ENCODE data around the gene ARPC4.

ARPC4 gene

DNA sequence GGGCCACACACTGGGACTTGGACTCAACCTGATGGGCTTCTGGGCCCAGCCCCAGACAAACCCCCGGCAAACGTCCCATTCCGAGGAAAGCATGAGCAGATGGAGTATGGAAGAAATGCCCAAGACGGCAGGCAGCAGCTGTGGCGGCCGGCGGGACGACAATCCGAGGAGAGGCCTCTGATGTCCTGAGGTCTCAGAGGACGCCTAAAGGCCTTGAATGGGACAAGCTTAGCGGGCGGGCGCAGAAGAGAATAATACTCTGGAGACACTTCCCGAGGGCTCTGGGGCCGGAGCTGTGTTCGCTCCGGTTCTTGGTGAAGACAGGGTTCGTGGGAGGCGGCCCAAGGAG, 43.6 kb upstream of the ARPC4 start:
- DNase-seq (ENCODE audit: low read depth) = no peak
- H3K4me3 ChIP-seq (ENCODE audit: low read depth, low read length) = peak overlapping the region; percentile 60
- TF ChIP-seq, protein P1, sequence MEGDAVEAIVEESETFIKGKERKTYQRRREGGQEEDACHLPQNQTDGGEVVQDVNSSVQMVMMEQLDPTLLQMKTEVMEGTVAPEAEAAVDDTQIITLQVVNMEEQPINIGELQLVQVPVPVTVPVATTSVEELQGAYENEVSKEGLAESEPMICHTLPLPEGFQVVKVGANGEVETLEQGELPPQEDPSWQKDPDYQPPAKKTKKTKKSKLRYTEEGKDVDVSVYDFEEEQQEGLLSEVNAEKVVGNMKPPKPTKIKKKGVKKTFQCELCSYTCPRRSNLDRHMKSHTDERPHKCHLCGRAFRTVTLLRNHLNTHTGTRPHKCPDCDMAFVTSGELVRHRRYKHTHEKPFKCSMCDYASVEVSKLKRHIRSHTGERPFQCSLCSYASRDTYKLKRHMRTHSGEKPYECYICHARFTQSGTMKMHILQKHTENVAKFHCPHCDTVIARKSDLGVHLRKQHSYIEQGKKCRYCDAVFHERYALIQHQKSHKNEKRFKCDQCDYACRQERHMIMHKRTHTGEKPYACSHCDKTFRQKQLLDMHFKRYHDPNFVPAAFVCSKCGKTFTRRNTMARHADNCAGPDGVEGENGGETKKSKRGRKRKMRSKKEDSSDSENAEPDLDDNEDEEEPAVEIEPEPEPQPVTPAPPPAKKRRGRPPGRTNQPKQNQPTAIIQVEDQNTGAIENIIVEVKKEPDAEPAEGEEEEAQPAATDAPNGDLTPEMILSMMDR (conservative IDR thresholded peaks at IDR 0.05; ENCODE audit: low read depth, low read length) = no peak

GRCh38 chr3:9749645-9750555, 43.0 kb upstream of the ARPC4 start, which contains the start of gene OGG1:
OGG1 (plus strand) TSS chr3:9749952; CDS start chr3:9750287, 335 bp downstream.
- TF ChIP-seq, protein P1 (conservative IDR thresholded peaks at IDR 0.05; ENCODE audit: low read depth, low read length) = no peak
- peak within 1 kb of the TSS; percentile 84 for H3K4me3 ChIP-seq (ENCODE audit: low read depth, low read length)
- peak; percentile 99 for DNase-seq (ENCODE audit: low read depth)

GRCh38 chr3:9750556-9751411, 42.1 kb upstream of the ARPC4 start:
- TF ChIP-seq, protein P1 (conservative IDR thresholded peaks at IDR 0.05; ENCODE audit: low read depth, low read length) = no peak
- peak; percentile 52 for DNase-seq (ENCODE audit: low read depth)
- H3K4me3 ChIP-seq (ENCODE audit: low read depth, low read length) = peak overlapping the region; percentile 84

DNA sequence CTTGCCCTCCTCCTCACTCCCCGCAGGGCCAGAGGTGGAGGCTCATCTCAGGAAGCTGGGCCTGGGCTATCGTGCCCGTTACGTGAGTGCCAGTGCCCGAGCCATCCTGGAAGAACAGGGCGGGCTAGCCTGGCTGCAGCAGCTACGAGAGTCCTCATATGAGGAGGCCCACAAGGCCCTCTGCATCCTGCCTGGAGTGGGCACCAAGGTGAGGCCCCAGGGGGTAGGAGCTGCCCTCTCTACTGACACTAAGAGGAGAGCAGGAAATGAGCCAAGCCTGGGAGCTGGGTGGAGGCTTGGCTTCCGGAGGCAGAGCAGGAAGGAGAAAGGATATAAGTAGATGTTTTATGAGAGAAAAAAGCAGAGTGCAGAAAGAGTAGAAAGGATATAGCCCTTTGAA, 38.2 kb upstream of the ARPC4 start:
- no peak for DNase-seq (ENCODE audit: low read depth)
- TF ChIP-seq, protein P1 (conservative IDR thresholded peaks at IDR 0.05; ENCODE audit: low read depth, low read length) = no peak
- H3K4me3 ChIP-seq (ENCODE audit: low read depth, low read length) = no peak overlapping the region

DNA sequence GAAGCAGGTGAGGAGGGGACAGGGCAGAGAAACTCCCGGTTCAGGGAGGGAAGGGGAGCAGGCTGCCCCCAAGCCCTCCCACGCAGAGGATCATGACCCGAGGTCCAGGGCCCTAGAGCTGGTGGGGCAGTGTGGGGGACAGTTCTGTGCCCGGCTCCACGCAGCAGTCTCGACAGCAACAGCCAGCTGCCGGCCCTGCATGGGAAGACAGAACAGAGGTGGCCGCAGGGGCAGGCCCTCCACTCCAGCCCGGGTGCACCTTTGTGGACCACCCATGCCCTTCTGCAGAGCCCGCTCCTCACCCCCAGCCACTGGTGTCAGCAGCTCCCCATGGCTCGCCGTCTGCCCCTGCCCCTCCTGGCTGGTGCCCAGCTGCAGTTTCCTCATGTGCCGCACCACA, 35.5 kb upstream of the ARPC4 start:
- TF ChIP-seq, protein P1 (conservative IDR thresholded peaks at IDR 0.05; ENCODE audit: low read depth, low read length) = no peak
- H3K4me3 ChIP-seq (ENCODE audit: low read depth, low read length) = no peak overlapping the region
- no peak for DNase-seq (ENCODE audit: low read depth)

- no peak overlapping the region for H3K4me3 ChIP-seq (ENCODE audit: low read depth, low read length)
- TF ChIP-seq, protein P1 (conservative IDR thresholded peaks at IDR 0.05; ENCODE audit: low read depth, low read length) = no peak
- no peak for DNase-seq (ENCODE audit: low read depth)
These were observed 31.9 kb upstream of the ARPC4 start for GRCh38 chr3:9760779-9761505.

All from choroid plexus epithelial cell (primary cell).